Karpas-422 (cell line): ENCODE results near the gene ZCCHC4. TPM values are rescaled to one million over a fixed set of nuclear protein-coding genes. Genes with fewer than 3 reads are reported as not detected.

Experiments used
- DNase-seq: peaks from one replicate; pipeline ENCODE4 v3.0.0-alpha.2; 2015
- H2AFZ ChIP-seq: fragments of 200-600 bp; sonication (generic); 2 replicates; pipeline ENCODE4 v1.6.1; 2014; ENCODE audit warnings: antibody characterized with exemption, low read length, mixed read lengths
- H3K27ac ChIP-seq: fragments of 200-600 bp; sonication (generic); 2 replicates; pipeline ENCODE4 v1.5.1; 2014; ENCODE audit warnings: mild to moderate bottlenecking, low read length, moderate library complexity
- H3K27me3 ChIP-seq: fragments of 200-600 bp; sonication (generic); 2 replicates; pipeline ENCODE4 v1.6.1; 2014; ENCODE audit warnings: low read length, mixed read lengths
- H3K36me3 ChIP-seq: fragments of 200-600 bp; sonication (generic); 2 replicates; pipeline ENCODE4 v1.6.1; 2014; ENCODE audit warnings: low read length, mixed read lengths; ENCODE audit not compliant: insufficient read depth
- H3K4me1 ChIP-seq: fragments of 200-600 bp; sonication (generic); 2 replicates; pipeline ENCODE4 v1.6.1; 2014; ENCODE audit warnings: mild to moderate bottlenecking, low read length, mixed read lengths
- H3K4me2 ChIP-seq: fragments of 200-600 bp; sonication (generic); 2 replicates; pipeline ENCODE4 v1.6.1; 2014; ENCODE audit warnings: low read length, low read depth, mild to moderate bottlenecking; ENCODE audit not compliant: poor library complexity, severe bottlenecking
- H3K4me3 ChIP-seq: fragments of 200-600 bp; sonication (generic); 2 replicates; pipeline ENCODE4 v1.5.1; 2014; ENCODE audit warnings: mild to moderate bottlenecking, antibody characterized with exemption, low read length, mixed read lengths
- H3K79me2 ChIP-seq: fragments of 200-600 bp; sonication (generic); 2 replicates; pipeline ENCODE4 v1.6.1; 2014; ENCODE audit warnings: mild to moderate bottlenecking, low read length, mixed read lengths
- H3K9ac ChIP-seq: fragments of 200-600 bp; sonication (generic); 2 replicates; pipeline ENCODE4 v1.6.0; 2014; ENCODE audit warnings: low read length
- H3K9me2 ChIP-seq: fragments of 200-600 bp; sonication (generic), shearing (Covaris generic); replicated peaks from 2 replicates; pipeline ENCODE4 v1.6.0; 2014; ENCODE audit warnings: mild to moderate bottlenecking, low read length, moderate library complexity; ENCODE audit not compliant: insufficient read depth
- H3K9me3 ChIP-seq: fragments of 300-700, 200-600 bp; sonication (generic); 2 replicates; pipeline ENCODE4 v1.6.1; 2014; ENCODE audit warnings: low read length, mixed read lengths
- H4K20me1 ChIP-seq: fragments of 200-600 bp; sonication (generic); 2 replicates; pipeline ENCODE4 v1.6.1; 2014; ENCODE audit warnings: mild to moderate bottlenecking, antibody characterized with exemption, low read length, low read depth; ENCODE audit not compliant: insufficient read depth
- total RNA-seq: library from RNA; depleted of rRNA; stranded (reverse); fragments of >200 nt; shearing (Covaris generic); gene quantifications from 2 replicates; pipeline ENCODE4 v1.2.3, GENCODE V29; 2014; ENCODE audit warnings: low replicate concordance; rRNA removed

ZCCHC4 gene, protein sequence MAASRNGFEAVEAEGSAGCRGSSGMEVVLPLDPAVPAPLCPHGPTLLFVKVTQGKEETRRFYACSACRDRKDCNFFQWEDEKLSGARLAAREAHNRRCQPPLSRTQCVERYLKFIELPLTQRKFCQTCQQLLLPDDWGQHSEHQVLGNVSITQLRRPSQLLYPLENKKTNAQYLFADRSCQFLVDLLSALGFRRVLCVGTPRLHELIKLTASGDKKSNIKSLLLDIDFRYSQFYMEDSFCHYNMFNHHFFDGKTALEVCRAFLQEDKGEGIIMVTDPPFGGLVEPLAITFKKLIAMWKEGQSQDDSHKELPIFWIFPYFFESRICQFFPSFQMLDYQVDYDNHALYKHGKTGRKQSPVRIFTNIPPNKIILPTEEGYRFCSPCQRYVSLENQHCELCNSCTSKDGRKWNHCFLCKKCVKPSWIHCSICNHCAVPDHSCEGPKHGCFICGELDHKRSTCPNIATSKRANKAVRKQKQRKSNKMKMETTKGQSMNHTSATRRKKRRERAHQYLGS
- total RNA-seq, result 11.2 and 11.7 TPM in 2 replicates

DNA sequence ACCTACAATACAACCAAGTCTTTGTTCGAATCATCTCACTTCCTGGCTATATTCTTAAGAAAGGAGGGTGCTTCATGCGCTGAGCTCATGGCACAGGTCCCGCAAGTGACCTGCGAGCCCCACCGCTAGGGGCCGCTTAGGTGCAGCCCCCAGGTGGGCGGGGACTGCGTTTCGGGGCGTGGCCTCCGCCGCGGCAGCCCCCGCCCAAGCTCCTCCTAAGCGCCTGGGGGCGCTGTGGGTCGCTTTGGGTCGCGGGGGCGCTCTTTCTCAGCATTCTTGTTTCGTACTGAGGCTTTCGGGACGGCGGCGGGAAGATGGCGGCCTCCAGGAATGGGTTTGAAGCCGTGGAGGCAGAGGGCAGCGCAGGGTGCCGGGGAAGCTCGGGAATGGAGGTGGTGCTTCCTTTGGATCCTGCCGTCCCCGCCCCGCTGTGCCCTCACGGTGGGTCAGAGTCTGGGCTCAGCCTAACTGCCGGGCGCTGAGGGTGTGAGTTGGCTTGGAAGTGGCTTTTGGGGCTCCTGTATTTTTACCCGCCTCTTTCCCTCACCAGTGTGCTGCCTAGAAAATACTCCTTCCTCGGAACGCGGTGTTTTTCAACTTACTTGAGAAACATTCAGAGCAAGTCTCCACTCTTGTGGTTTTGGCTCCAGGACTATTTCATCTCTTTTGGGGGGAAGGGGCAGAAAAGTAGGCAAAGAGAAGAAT is at the start of gene ZCCHC4:
Gene ZCCHC4 (plus strand): TSS at position 279 of the 705 bp plus-strand sequence. CDS start 36 bp downstream, at position 315.
- H3K36me3 ChIP-seq, result no peaks in the 10 kb centered on the region; the same call in 1 of the 2 replicates
- peak within 1 kb of the TSS; percentile 58 for H2AFZ ChIP-seq
- peaks cover 25% of the 10 kb centered on the region for H3K79me2 ChIP-seq
- H3K9me2 ChIP-seq, result no peaks in the 10 kb centered on the region
- no peaks in the 10 kb centered on the region for H4K20me1 ChIP-seq
- H3K9me3 ChIP-seq, result no peaks in the 10 kb centered on the region
- no peak within 1 kb of the TSS for H3K27ac ChIP-seq
- H3K4me2 ChIP-seq, result peak within 1 kb of the TSS; percentile 81
- H3K4me1 ChIP-seq, result peaks cover 27% of the 10 kb centered on the region
- peak; percentile 96 for DNase-seq
- H3K9ac ChIP-seq, result peak within 1 kb of the TSS; percentile 82
- no peaks in the 10 kb centered on the region for H3K27me3 ChIP-seq
- peak within 1 kb of the TSS; percentile 92 for H3K4me3 ChIP-seq

DNA sequence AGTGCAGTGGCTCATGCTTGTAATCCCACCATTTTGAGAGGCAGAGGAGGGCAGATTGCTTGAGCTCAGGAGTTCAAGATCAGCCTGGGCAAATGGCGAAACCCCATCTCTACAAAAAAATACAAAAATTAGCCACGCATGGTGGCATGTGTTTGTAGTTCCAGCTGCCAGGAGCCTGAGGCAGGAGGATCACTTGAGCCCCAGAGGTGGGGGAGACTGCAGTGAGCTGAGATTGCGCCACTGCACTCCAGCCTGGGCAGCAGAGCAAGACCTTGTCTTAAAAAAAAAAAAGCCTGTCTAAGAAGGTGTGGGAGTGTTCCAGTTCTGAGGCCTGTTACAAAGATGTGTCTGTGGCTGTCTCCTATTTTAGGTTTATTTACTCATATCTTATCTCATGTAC is 40.7 kb upstream of the ZCCHC4 start:
- Histone ChIP-seq H3K9me3 (no peaks in the 10 kb centered on the region), H2AFZ (no peak overlapping the region), H3K27ac (no peak overlapping the region), H3K9me2 (no peaks in the 10 kb centered on the region), H3K36me3 (peaks cover 11% of the 10 kb centered on the region; the same call in 1 of the 2 replicates), H3K79me2 (no peaks in the 10 kb centered on the region), H3K4me1 (peaks cover 21% of the 10 kb centered on the region), H3K4me2 (no peak overlapping the region), H3K27me3 (no peaks in the 10 kb centered on the region), H4K20me1 (no peaks in the 10 kb centered on the region), H3K4me3 (no peak overlapping the region), H3K9ac (no peak overlapping the region)
- DNase-seq, result no peak

DNA sequence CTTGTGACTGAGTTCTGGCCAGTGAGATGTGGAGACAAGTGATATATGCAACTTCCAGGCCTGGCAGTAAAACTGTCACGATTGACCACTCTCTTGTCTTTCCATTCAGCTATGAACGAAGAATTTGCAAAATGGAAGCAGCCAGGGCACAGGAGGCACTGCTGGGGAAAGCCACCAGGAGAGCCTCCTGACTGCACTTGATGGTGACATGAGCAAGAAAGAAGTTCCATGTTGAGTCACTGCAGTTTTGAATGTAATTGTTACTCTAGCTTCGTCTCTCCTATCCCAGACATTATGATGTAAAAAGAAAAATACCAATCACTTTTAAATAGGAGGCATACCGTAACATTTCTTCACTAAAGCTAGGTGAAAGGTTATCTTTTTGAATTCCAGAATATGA is 32.4 kb upstream of the ZCCHC4 start:
- Histone ChIP-seq H3K9ac (no peak overlapping the region), H3K4me1 (no peaks in the 10 kb centered on the region), H4K20me1 (no peaks in the 10 kb centered on the region), H3K4me3 (no peak overlapping the region), H3K27me3 (no peaks in the 10 kb centered on the region), H2AFZ (no peak overlapping the region), H3K4me2 (no peak overlapping the region), H3K27ac (no peak overlapping the region), H3K36me3 (peaks cover 15% of the 10 kb centered on the region; the same call in 1 of the 2 replicates), H3K79me2 (no peaks in the 10 kb centered on the region), H3K9me2 (no peaks in the 10 kb centered on the region), H3K9me3 (no peaks in the 10 kb centered on the region)
- no peak for DNase-seq

DNA sequence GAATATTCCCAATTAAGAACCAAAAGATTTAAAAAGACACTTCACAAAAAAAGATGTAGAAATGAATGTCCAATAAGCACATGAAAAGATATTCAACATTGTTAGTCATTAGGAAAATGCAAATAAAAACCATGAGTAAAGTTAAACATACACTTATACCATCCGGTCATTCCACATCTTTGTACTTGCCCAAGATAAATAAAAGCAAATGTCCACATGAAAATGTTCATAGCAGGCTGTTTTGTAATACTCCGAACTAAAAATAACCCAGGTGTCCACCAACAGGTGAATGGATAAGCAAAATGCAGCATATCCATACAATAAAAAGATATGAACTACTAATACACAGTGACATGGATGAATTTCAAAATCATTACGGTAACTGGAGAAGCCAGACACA is 28.6 kb upstream of the ZCCHC4 start:
- no peak for DNase-seq
- no peak overlapping the region for H3K27ac ChIP-seq
- H4K20me1 ChIP-seq, result no peaks in the 10 kb centered on the region
- no peaks in the 10 kb centered on the region for H3K9me3 ChIP-seq
- H3K4me2 ChIP-seq, result no peak overlapping the region
- H2AFZ ChIP-seq, result no peak overlapping the region
- H3K9me2 ChIP-seq, result no peaks in the 10 kb centered on the region
- H3K4me1 ChIP-seq, result no peaks in the 10 kb centered on the region
- no peak overlapping the region for H3K9ac ChIP-seq
- 0 out of 2 replicates have a peak, but pooled peaks cover 4% of the 10 kb centered on the region for H3K36me3 ChIP-seq
- no peaks in the 10 kb centered on the region for H3K27me3 ChIP-seq
- no peaks in the 10 kb centered on the region for H3K79me2 ChIP-seq
- no peak overlapping the region for H3K4me3 ChIP-seq

DNA sequence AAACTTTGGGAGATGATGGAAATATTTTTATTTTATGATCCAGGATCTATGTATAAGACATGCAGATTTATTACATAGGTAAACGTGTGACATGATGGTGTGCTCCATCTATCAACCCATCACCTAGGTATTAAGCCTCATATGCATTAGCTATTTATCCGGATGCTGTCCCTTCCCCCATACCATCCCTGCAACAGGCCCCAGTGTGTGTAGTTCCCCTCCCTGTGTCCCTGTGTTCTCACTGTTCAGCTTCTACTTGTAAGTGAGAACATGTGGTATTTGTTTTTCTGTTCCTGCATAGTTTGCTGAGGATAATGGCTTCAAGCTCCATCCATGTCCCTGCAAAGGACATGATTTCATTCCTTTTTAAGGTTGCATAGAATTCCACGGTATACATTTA is 28.1 kb upstream of the ZCCHC4 start:
- no peak for DNase-seq
- H2AFZ ChIP-seq, result no peak overlapping the region
- no peaks in the 10 kb centered on the region for H4K20me1 ChIP-seq
- H3K9me2 ChIP-seq, result no peaks in the 10 kb centered on the region
- H3K4me1 ChIP-seq, result no peaks in the 10 kb centered on the region
- no peaks in the 10 kb centered on the region for H3K27me3 ChIP-seq
- no peak overlapping the region for H3K4me2 ChIP-seq
- 0 out of 2 replicates have a peak, but pooled peaks cover 4% of the 10 kb centered on the region for H3K36me3 ChIP-seq
- H3K79me2 ChIP-seq, result no peaks in the 10 kb centered on the region
- H3K9ac ChIP-seq, result no peak overlapping the region
- H3K9me3 ChIP-seq, result no peaks in the 10 kb centered on the region
- H3K27ac ChIP-seq, result no peak overlapping the region
- no peak overlapping the region for H3K4me3 ChIP-seq

DNA sequence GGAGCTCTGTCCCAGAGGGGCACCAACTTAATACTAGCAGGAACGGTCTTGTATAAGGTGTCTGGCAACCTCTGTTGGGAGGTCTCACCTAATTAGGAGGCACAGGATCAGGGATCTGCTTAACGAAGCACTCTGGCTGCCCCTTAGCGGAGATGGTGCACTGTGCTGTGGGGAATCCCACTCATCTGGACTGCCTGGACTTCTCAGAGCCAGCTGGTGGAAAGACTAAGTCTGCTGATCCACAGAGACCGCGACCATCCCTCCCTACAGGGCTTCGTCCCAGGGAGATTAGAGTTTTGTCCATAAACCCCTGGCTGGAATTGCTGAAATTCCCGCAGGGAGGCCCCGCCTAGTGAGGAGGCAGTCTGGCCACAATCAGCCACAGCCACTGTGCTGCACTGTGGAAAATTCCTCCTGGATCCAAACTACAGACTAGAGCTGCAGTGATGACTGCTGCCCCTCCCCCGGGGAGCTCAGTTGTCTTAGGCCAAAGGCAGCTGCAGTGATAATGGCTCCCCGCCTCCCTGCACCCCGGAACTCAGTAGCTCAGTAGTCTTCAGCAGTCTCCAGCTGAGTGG is 22.0 kb upstream of the ZCCHC4 start:
- no peak overlapping the region for H2AFZ ChIP-seq
- no peak overlapping the region for H3K9ac ChIP-seq
- no peaks in the 10 kb centered on the region for H4K20me1 ChIP-seq
- no peaks in the 10 kb centered on the region for H3K27me3 ChIP-seq
- no peak overlapping the region for H3K27ac ChIP-seq
- H3K4me3 ChIP-seq, result no peak overlapping the region
- H3K4me2 ChIP-seq, result no peak overlapping the region
- no peaks in the 10 kb centered on the region for H3K4me1 ChIP-seq
- no peaks in the 10 kb centered on the region for H3K9me2 ChIP-seq
- no peak for DNase-seq
- H3K36me3 ChIP-seq, result no peaks in the 10 kb centered on the region
- H3K9me3 ChIP-seq, result no peaks in the 10 kb centered on the region
- H3K79me2 ChIP-seq, result no peaks in the 10 kb centered on the region

DNA sequence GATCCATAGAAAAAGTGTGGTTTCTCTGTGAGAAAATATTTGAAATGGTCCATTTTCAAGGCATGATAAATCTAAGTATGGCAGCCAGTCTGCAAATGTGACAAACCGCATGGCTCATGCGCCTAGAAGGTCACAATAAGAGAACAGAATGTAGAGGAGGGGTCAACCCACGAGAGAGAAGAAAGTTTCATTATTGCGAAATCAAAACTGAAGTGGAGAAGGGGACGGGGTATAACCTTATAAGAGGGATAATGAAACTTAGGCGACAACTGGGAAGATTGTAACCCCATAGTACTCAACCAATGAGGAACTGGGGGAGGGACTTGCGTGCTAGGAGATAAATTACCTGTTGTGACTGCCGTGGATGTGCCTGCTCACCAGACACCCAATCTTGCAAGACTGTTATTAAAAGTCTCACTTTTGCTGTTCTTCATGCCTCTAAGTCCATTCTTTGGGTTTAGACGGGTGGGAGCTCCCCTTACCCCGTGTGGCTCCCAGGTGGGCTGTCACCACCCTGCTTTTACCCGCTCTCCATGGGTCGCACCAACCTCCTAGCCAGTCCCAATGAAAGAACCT is 21.3 kb upstream of the ZCCHC4 start:
- Histone ChIP-seq H2AFZ (no peak overlapping the region), H3K9me2 (no peaks in the 10 kb centered on the region)

More for the DNA sequence above, 21.3 kb upstream of the ZCCHC4 start:
- H3K4me1 ChIP-seq, result no peaks in the 10 kb centered on the region
- no peak overlapping the region for H3K27ac ChIP-seq
- no peaks in the 10 kb centered on the region for H3K36me3 ChIP-seq
- H3K27me3 ChIP-seq, result no peaks in the 10 kb centered on the region
- H3K4me3 ChIP-seq, result no peak overlapping the region
- no peaks in the 10 kb centered on the region for H3K79me2 ChIP-seq
- no peak overlapping the region for H3K4me2 ChIP-seq
- H3K9me3 ChIP-seq, result no peaks in the 10 kb centered on the region
- no peaks in the 10 kb centered on the region for H4K20me1 ChIP-seq
- no peak for DNase-seq
- no peak overlapping the region for H3K9ac ChIP-seq
